Measurements from ENCODE around the gene FOXA3. TPM values are rescaled to one million over a fixed set of nuclear protein-coding genes. Genes with fewer than 3 reads are reported as not detected.

FOXA3 gene
- total and polyA plus RNA-seq, 8 donors: 7.6 to 65.8 (median 18.9) TPM

DNA sequence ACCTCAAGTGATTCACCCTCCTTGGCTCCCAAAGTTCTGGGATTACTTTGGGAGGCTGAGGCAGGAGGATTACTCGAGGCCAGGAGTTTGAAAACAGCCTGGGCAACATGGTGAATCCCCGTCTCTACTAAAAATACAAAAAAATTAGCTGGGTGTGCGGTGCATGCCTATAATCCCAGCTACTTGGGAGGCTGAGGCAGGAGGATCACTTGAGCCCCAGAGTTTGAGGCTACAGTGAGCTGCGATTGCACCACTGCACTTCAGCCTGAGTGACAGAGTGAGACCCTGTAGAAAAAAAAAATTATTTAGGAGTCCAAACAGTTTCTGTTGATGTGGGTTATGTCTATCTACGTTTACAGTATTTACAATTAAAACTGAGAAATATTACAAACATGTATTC lies 6.7 kb downstream of the FOXA3 start:
- peaks cover 0 to 10% (median 0%) of the 10 kb centered on the region in 3 donors for H3K27me3 ChIP-seq
- TF ChIP-seq POLR2A (IDR thresholded peaks at IDR 0.05) (no peak), EP300 (IDR thresholded peaks at IDR 0.05) (no peak), POLR2AphosphoS5 (IDR thresholded peaks at IDR 0.05) (no peak)
- TF ChIP-seq, protein P1, sequence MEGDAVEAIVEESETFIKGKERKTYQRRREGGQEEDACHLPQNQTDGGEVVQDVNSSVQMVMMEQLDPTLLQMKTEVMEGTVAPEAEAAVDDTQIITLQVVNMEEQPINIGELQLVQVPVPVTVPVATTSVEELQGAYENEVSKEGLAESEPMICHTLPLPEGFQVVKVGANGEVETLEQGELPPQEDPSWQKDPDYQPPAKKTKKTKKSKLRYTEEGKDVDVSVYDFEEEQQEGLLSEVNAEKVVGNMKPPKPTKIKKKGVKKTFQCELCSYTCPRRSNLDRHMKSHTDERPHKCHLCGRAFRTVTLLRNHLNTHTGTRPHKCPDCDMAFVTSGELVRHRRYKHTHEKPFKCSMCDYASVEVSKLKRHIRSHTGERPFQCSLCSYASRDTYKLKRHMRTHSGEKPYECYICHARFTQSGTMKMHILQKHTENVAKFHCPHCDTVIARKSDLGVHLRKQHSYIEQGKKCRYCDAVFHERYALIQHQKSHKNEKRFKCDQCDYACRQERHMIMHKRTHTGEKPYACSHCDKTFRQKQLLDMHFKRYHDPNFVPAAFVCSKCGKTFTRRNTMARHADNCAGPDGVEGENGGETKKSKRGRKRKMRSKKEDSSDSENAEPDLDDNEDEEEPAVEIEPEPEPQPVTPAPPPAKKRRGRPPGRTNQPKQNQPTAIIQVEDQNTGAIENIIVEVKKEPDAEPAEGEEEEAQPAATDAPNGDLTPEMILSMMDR (IDR thresholded peaks at IDR 0.05): no peak
- H3K4me1 ChIP-seq: peaks cover 19 to 56% (median 42%) of the 10 kb centered on the region in 4 donors
- peak overlapping the region in 1 of 5 donors; percentile 38 for H3K27ac ChIP-seq
- no peaks in the 10 kb centered on the region for H3K9me3 ChIP-seq
- intact Hi-C loops (cut with DNase I; ENCODE audit: low total_unique reads): no loop called here
- WGBS, 5 donors: 67 to 83% (median 72%) methylated on average over 5 of the region's 5 CpGs
- no peak for DNase-seq
- no peak overlapping the region for H3K4me3 ChIP-seq
- H3K36me3 ChIP-seq: peaks cover 0 to 13% (median 6%) of the 10 kb centered on the region in 4 donors

DNA sequence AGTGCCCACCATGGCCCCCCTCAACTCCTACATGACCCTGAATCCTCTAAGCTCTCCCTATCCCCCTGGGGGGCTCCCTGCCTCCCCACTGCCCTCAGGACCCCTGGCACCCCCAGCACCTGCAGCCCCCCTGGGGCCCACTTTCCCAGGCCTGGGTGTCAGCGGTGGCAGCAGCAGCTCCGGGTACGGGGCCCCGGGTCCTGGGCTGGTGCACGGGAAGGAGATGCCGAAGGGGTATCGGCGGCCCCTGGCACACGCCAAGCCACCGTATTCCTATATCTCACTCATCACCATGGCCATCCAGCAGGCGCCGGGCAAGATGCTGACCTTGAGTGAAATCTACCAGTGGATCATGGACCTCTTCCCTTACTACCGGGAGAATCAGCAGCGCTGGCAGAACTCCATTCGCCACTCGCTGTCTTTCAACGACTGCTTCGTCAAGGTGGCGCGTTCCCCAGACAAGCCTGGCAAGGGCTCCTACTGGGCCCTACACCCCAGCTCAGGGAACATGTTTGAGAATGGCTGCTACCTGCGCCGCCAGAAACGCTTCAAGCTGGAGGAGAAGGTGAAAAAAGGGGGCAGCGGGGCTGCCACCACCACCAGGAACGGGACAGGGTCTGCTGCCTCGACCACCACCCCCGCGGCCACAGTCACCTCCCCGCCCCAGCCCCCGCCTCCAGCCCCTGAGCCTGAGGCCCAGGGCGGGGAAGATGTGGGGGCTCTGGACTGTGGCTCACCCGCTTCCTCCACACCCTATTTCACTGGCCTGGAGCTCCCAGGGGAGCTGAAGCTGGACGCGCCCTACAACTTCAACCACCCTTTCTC lies 8.2 kb downstream of the FOXA3 start:
- 91 to 94% (median 92%) methylated on average over 29 to 34 of the region's 34 CpGs for WGBS, 5 donors

DNA sequence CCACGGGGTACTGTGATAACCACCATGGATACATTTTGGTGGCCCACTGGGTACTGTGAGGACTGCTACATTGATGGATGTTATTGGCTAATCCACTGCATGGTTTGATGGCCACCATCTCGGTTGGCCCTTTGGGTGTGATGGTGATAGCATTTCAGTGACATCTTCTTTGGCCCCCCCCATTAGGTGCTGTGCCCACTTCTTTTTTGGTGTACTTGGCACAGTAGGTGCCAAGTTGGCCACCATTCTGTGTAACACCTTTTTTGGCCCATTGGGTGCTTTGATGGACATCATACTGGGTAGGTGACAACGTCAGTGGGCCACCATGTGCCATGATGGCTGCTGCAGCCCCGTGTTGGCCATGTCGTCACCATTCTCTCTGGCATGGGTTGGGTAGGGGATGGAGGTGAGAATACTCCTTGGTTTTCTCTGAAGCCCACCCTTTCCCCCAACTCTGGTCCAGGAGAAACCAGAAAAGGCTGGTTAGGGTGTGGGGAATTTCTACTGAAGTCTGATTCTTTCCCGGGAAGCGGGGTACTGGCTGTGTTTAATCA lies 9.2 kb downstream of the FOXA3 start:
- H3K27ac ChIP-seq: peak overlapping the region in 3 of 5 donors; percentile 34 to 92 (median 62)
- WGBS, 5 donors: 73 to 89% (median 76%) methylated on average over 7 of the region's 7 CpGs

More for the DNA sequence above, 8.2 kb downstream of the FOXA3 start:
- H3K4me3 ChIP-seq: no peak overlapping the region
- no peak for DNase-seq
- intact Hi-C loops (cut with DNase I; ENCODE audit: low total_unique reads): no loop called here
- H3K9me3 ChIP-seq: no peaks in the 10 kb centered on the region
- TF ChIP-seq, protein P1 (IDR thresholded peaks at IDR 0.05): no peak
- TF ChIP-seq POLR2AphosphoS5 (IDR thresholded peaks at IDR 0.05): no peak
- no peak for TF ChIP-seq EP300 (IDR thresholded peaks at IDR 0.05)
- no peak for TF ChIP-seq POLR2A (IDR thresholded peaks at IDR 0.05)
- peaks cover 33 to 71% (median 56%) of the 10 kb centered on the region in 4 donors for H3K4me1 ChIP-seq
- H3K27me3 ChIP-seq: peaks cover 0 to 12% (median 0%) of the 10 kb centered on the region in 3 donors
- H3K36me3 ChIP-seq: peaks cover 0 to 13% (median 6%) of the 10 kb centered on the region in 4 donors
- peak overlapping the region in 1 of 5 donors; percentile 7 for H3K27ac ChIP-seq

DNA sequence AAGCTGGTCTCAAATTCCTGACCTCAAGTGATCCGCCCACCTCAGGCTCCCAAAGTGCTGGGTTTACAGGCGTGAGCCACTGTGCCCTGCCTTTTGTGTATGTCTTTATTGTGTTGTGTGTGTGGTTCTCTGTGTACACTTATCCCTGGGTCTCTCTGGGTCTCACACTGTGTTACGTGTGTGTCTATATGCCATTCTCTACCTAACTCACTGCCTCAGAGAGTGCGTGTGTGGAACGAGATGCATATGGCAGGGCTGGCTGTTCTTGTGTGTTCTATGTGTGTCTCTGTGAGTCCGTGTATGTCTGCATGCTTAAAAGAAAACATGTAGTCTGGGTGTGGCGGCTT lies 10.5 kb downstream of the FOXA3 start:
- Histone ChIP-seq H3K4me3 (no peak overlapping the region), H3K27ac (peak overlapping the region; percentile 29 to 93 (median 62)), H3K27me3 (peaks cover 0 to 30% (median 0%) of the 10 kb centered on the region in 3 donors), H3K9me3 (no peaks in the 10 kb centered on the region), H3K36me3 (peaks cover 0 to 13% (median 6%) of the 10 kb centered on the region in 4 donors), H3K4me1 (peaks cover 49 to 80% (median 73%) of the 10 kb centered on the region in 4 donors)
- DNase-seq: no peak
- 63 to 86% (median 64%) methylated on average over 7 of the region's 7 CpGs for WGBS, 5 donors
- TF ChIP-seq POLR2AphosphoS5 (IDR thresholded peaks at IDR 0.05) (no peak), POLR2A (IDR thresholded peaks at IDR 0.05) (no peak), EP300 (IDR thresholded peaks at IDR 0.05) (no peak)
- TF ChIP-seq, protein P1 (IDR thresholded peaks at IDR 0.05): no peak
- intact Hi-C loops (cut with DNase I; ENCODE audit: low total_unique reads): no loop called here

More for the DNA sequence above, 9.2 kb downstream of the FOXA3 start:
- H3K4me3 ChIP-seq: no peak overlapping the region
- peaks cover 0 to 13% (median 6%) of the 10 kb centered on the region in 4 donors for H3K36me3 ChIP-seq
- no peak for TF ChIP-seq EP300 (IDR thresholded peaks at IDR 0.05)
- TF ChIP-seq POLR2A (IDR thresholded peaks at IDR 0.05): no peak
- intact Hi-C loops (cut with DNase I; ENCODE audit: low total_unique reads): no loop called here
- DNase-seq: no peak
- H3K9me3 ChIP-seq: no peaks in the 10 kb centered on the region
- peaks cover 41 to 69% (median 64%) of the 10 kb centered on the region in 4 donors for H3K4me1 ChIP-seq
- H3K27me3 ChIP-seq: peaks cover 0 to 22% (median 0%) of the 10 kb centered on the region in 3 donors
